Stimulated activated CD8-positive, alpha-beta memory T cell treated with anti-CD3 and anti-CD28 coated beads, Interleukin-4, amount 100 ng/mL, for 4 hours (primary cell): ENCODE data around the gene UGT1A1.
"Not testable (repeated sequence)": the region's sequence is repeated elsewhere in the genome, so short reads cannot be mapped to it uniquely, and the experiment has no call there.

Experiments
- DNase-seq, 2 donors: peaks; one replicate each; pipeline ENCODE4 v3.0.0-alpha.2; 2020; ENCODE audit warnings: low read depth in 2 of 2, low spot score in 1 of 2

The UGT1A1 gene

DNA sequence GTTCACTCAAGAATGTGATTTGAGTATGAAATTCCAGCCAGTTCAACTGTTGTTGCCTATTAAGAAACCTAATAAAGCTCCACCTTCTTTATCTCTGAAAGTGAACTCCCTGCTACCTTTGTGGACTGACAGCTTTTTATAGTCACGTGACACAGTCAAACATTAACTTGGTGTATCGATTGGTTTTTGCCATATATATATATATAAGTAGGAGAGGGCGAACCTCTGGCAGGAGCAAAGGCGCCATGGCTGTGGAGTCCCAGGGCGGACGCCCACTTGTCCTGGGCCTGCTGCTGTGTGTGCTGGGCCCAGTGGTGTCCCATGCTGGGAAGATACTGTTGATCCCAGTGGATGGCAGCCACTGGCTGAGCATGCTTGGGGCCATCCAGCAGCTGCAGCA, at the start of gene UGT1A1:
Gene UGT1A1, plus strand, starts transcription at position 228 of the 400 bp plus-strand sequence. Its CDS starts 18 bp downstream, at position 246.
- DNase-seq, result no peak

DNA sequence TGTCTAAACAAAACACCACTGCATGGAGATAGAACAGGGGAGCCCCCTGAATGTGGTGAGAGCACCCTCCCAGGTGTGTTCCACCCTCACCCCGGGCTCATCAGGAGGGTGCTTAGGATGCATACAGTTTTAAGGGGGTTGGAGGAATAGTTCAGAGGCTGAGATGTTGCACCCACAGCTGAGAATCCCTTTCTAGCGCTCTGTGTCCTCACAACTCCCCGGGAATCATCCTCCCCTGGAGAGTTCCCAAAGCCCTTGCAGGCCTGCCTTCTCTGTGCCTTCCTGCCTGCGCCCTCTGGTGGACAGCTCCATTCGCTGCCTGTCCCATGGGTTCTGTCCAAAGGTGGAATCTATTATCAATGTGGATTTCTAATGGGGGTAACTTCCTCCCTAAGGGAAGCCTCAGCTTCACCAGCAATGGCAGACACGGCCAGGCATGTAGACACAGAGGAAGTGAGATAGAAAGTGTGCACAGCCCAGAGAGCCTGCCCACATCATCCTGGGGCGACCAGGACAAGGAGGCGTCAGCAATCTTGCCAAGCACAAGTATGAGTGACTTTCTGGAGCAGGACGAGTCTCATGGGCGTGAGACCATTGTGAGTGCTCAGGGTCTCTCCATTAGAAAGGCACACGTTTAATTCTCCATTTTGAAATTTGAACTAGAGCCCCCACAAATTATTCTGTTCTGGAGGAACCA, 48.6 kb upstream of the UGT1A1 start:
- DNase-seq, result peak; percentile 12 to 34

DNA sequence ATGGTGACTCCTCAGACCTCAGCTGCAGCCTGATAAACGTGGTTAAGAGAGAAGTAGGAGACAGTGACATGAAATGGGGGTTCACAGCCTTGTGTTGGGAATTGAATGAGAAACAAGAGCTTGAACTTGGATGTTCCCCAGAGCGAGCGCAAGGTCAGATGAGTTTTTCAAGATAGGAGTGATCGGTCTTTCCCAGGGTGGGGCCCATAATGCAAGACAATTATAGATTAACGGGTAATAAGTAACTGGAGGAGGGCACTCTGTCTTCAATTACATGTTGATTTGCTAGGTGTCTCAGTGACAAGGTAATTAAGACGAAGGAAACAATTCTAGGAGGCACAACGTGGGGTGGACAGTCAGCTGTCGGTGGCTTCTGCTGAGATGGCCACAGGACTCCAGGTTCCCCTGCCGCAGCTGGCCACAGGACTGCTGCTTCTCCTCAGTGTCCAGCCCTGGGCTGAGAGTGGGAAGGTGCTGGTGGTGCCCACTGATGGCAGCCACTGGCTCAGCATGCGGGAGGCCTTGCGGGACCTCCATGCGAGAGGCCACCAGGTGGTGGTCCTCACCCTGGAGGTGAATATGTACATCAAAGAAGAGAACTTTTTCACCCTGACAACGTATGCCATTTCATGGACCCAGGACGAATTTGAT, 47.3 kb upstream of the UGT1A1 start, which contains the start of gene UGT1A5:
Gene UGT1A5, plus strand, starts transcription at position 297 of the 651 bp plus-strand sequence. Its CDS starts 85 bp downstream, at position 382.
- no peak for DNase-seq

DNA sequence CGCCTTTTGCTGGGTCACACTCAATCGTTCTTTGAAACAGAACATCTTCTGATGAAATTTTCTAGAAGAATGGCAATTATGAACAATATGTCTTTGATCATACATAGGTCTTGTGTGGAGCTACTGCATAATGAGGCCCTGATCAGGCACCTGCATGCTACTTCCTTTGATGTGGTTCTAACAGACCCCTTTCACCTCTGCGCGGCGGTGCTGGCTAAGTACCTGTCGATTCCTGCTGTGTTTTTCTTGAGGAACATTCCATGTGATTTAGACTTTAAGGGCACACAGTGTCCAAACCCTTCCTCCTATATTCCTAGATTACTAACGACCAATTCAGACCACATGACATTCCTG, 46.8 kb upstream of the UGT1A1 start:
- DNase-seq, result no peak

DNA sequence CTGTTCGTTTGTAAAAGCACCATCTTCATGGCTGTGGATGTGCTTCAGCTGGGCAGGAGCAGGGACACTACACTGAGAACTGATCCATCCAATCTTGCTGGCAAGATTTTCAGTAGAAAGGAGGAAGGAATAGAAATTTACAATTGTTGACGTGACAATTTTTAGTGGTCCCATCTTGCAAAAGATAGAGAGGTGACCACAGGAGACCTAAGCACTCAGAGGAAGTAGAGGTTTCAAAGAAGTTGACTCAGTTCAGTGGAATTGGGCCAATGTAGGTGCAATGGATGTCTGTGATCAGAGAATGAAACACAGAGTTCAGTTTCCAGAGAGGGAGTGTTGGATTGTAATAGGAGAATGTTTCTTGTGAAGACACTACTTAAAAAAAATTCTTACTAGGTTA, 45.9 kb upstream of the UGT1A1 start:
- no peak for DNase-seq

DNA sequence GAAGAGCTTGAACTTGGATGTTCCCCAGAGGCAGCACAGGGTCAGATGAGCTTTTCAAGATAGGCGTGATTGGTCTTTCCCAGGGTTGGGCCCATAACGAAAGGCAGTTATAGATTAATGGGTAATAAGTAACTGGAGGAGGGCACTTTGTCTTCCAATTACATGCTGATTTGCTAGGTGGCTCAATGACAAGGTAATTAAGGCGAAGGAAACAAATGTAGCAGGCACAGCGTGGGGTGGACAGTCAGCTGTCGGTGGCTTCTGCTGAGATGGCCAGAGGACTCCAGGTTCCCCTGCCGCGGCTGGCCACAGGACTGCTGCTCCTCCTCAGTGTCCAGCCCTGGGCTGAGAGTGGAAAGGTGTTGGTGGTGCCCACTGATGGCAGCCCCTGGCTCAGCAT, 41.5 kb upstream of the UGT1A1 start, which contains the start of gene UGT1A4:
Gene UGT1A4, plus strand, starts transcription at position 185 of the 400 bp plus-strand sequence. Its CDS starts 85 bp downstream, at position 270.
- no peak for DNase-seq

DNA sequence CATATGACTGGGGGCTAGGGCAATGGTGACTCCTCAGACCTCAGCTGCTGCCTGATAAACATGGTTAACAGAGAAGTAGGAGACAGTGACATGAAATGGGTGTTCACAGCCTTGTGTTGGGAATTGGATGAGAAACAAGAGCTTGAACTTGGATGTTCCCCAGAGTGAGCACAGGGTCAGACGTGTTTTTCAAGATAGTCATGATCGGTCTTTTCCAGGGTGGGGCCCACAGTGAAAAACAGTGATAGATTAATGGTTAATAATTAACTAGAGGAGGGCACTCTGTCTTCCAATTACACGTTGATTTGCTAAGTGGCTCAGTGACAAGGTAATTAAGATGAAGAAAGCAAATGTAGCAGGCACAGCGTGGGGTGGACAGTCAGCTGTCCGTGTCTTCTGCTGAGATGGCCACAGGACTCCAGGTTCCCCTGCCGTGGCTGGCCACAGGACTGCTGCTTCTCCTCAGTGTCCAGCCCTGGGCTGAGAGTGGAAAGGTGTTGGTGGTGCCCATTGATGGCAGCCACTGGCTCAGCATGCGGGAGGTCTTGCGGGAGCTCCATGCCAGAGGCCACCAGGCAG, 31.3 kb upstream of the UGT1A1 start, which contains the start of gene UGT1A3:
Gene UGT1A3, plus strand, starts transcription at position 320 of the 579 bp plus-strand sequence. Its CDS starts 85 bp downstream, at position 405.
- DNase-seq, result no peak

DNA sequence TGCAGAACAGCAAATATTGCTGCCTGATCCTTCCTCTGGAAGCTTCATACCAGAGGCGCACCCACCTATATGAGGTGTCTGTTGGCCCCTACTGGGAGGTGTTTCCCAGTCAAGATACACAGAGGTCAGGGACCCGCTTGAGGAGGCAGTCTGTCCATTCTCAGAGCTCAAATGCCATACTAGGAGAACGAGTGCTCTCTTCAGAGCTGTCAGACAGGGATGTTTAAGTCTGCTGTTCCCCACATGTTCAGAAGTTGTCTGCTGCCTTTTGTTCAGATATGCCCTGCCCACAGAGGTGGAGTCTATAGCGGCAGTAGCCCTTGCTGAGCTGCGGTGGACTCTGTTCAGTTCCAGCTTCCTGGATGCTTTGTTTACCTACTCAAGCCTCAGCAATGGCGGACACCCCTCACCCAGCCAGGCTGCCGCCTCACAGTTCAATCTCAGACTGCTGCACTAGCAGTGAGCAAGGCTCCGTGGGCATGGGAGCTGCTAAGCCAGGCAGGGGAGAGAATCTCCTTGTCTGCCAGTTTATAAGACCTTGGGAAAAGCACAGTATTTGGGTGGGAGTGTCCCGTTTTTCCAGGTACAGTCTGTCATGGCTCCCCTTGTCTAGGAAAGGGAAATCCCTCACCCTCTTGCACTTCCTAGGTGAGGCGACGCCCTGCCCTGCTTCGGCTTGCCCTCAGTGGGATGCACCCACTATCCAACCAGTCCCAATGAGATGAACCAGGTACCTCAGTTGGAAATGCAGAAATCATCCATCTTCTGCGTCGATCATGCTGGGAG, 23.0 kb upstream of the UGT1A1 start:
- DNase-seq, result not testable (repeated sequence)

DNA sequence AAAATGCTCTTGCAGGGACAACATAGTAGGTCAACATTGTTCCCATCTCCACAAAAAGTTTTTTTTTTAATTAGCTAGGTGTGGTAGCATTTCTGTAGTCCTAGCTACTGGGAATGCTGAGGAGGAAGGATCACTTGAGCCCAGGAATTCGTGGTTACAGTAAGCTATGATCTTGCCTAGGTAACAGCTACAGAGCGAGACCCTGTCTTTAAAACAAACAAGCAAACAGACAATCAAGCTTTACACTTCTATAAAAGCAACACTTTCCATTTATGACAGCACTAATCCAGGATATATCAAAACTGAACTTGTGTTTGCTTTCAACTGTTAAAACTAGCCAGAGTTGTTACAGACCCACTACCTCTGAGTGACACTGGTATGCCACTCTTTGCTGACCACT, 19.2 kb upstream of the UGT1A1 start:
- DNase-seq, result no peak

DNA sequence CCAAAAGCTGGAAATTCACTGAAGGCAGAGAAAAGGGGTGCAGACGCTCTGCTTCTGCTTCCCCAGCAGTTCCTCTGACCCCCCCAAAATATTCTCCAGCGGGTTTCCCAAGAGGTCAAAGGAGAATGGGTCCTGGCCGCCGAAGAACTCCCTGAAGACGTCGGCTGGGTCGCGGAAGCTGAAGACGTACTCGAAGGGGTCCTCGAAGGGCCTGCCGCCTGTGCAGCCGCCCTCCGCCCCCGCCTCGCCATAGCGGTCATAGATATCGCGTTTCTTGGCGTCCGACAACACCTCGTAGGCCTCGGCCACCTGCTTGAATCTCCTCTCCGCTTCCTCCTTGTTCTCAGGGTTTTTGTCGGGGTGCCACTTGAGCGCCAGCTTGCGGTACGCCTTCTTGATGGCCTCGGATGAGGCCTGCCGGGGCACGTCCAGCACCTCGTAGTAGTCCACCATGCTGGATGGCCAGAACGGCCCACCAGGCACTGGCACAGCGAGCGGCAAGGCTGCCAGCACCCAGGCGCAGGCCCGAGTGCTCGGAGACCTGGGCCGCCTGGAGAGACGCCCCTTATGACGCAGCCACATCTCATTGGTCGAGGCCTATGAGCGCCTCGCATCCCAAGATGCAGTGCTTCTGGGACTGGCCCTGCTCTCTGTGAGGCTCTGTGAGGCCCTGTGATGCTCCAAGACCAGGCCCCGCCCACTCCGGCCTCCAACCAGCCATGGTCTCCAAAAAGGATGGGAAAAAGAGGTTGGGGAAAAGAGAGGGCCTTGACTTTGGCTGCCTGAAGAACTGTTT, 16.4 kb upstream of the UGT1A1 start:
- DNase-seq, result no peak

DNA sequence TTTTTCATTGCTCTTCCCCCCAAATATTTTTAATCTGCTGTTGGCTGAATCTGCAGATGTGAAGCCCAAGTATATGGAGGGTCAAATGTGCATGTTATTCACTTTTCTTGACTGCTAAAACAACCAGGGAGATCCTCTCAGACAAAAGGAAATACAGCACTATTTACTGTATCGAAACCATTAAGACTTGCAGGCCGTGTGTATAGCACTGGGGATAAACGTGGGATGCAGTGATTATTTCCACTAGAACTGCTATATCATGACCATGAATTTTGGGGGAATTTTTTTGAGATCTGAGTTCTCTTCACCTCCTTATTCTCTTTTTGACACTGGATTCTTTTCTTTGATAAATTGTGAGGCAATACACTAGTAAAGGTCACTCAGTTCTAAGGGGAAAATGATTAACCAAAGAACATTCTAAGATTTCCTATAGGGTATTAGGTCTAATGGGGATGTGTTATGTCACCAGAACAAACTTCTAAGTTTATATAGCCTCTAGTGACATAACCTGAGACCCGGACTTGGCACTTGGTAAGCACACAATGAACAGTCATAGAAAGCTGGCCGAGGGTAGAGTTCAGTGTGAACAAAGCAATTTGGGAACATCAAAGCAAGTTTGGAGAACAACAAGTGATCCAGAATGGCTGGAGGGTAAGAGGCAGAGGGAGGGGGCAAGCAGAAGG, 14.9 kb upstream of the UGT1A1 start:
- DNase-seq, result no peak

DNA sequence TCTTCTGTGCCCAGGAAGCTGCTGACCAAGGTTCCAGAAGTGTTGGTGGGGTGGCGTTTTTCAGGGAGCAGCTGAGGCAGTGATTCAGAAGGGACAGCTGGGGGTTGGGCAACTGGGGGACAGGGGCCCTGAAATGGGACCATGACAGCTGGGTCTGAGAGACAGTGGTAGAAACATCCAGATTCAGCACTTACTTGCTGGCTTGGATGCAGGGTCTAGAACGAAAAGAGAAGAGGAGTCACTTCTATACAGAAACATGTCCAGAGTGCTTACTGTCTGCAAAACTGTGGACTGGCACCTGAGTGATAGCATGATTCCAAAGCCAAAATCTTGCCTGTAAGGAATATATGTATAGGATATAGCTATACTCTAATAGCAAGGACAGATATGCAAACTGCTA, 14.2 kb upstream of the UGT1A1 start:
- not testable (repeated sequence) for DNase-seq

DNA sequence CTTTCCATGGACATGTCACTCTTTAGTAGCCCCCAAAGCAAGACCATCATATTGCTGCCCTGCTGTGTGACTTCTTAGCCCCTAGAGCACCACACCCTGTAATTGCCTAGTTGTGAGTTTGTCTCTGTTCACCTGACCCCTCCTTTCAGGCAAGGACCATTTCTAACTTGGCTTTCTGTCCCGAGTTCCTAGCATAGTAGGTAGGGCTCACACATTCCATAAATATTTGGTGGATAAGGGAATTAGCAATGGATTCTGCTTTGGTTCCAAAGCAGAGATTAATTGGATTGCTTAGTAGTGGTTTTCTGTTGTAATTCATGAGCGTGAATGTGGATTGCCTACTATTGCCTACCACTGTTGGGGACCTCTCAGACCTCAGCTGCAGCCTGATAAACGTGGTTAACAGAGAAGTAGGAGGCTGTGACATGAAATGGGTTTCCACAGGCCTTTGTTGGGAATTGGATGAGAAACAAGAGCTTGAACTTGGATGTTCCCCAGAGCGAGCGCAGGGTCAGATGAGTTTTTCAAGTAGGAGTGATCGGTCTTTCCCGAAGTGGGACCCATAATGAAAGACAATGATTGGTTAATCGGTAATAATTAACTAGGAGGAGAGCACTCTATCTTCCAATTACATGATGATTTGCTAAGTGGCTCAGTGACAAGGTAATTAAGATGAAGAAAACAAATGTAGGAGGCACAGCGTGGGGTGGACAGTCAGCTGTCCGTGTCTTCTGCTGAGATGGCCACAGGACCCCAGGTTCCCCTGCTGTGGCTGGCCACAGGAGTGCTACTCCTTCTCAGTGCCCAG, 13.4 kb upstream of the UGT1A1 start:
- DNase-seq, result no peak

DNA sequence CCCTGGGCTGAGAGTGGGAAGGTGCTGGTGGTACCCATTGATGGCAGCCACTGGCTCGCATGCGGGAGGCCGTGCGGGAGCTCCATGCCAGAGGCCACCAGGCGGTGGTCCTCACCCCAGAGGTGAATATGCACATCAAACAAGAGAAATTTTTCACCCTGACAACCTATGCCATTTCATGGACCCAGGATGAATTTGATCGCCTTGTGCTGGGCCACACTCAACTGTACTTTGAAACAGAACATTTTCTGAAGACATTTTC, 12.9 kb upstream of the UGT1A1 start:
- DNase-seq, result no peak

DNA sequence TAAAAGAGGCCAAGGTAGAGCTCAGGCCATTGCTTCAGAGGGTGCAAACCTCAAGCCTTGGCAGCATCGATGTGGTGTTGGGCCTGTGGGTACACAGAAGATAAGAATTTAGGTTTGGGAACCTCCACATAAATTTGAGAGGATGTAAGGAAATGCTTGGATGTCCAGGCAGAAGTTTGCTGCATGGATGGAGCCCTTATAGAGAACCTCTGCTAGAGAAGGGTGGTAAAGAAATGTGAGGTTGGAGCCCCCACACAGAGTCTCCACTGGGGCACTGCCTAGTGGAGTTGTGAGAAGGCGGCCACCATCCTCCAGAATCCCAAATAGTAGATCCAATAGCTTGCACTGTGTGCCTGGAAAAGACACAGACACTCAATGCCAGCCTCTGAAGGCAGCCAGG, 9.4 kb upstream of the UGT1A1 start:
- not testable (repeated sequence) for DNase-seq

DNA sequence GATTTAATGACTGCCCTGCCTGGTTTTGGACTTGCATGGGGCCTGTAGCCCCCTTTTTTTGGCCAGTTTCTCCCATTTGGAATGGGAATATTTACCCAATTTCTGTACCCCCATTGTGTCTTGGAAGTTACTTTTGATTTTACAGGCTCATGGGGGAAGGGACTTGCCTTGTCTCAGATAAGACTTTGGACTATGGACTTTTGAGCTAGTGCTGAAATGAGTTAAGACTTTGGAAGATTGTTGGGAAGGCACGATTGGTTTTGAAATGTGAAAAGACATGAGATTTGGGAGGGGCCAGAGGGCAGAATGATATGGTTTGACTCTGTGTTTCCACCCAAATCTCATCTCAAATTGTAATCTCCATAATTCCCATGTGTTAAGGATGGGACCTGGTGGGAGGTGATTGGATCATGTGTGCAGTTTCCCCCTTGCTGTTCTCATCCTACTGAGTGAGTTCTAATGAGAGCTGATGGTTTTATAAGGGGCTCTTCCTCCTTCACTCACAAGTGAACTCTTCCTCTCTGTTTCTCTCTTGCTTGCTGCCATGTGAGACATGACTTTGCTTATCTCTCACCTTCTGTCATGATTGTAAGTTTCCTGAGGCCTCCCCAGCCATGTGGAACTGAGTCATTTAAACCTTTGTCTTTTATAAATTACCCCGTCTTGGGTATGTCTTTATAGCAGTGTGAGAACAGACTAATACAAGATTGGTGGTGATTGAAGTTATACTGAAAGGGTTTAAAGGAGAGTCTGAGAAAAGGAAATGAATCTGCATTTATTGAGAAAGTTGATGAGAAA, 8.7 kb upstream of the UGT1A1 start:
- not testable (repeated sequence) for DNase-seq

DNA sequence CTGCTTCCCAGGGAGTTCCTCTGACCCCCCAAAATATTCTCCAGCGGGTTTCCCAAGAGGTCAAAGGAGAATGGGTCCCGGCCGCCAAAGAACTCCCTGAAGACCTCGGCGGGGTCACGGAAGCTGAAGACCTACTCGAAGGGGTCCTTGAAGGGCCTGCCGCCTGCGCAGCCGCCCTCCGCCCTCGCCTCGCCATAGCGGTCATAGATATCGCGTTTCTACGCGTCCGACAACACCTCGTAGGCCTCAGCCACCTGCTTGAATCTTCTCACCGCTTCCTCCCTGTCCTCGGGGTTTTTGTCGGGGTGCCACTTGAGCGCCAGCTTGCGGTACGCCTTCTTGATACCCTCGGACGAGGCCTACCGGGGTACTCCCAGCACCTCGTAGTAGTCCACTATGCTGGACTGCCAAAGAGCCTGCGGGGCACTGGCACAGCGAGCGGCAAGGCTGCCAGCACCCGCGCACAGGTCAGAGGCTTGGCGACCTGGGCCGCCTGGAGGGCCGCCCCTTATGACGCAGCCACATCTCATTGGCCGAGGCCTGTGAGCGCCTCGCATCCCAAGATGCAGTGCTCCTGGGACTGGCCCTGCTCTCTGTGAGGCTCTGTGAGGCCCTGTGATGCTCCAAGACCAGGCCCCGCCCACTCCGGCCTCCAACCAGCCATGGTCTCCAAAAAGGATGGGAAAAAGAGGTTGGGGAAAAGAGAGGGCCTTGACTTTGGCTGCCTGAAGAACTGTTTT, 5.0 kb upstream of the UGT1A1 start:
- no peak for DNase-seq
